ENCODE results near the gene VSIR.

Gene VSIR

DNA sequence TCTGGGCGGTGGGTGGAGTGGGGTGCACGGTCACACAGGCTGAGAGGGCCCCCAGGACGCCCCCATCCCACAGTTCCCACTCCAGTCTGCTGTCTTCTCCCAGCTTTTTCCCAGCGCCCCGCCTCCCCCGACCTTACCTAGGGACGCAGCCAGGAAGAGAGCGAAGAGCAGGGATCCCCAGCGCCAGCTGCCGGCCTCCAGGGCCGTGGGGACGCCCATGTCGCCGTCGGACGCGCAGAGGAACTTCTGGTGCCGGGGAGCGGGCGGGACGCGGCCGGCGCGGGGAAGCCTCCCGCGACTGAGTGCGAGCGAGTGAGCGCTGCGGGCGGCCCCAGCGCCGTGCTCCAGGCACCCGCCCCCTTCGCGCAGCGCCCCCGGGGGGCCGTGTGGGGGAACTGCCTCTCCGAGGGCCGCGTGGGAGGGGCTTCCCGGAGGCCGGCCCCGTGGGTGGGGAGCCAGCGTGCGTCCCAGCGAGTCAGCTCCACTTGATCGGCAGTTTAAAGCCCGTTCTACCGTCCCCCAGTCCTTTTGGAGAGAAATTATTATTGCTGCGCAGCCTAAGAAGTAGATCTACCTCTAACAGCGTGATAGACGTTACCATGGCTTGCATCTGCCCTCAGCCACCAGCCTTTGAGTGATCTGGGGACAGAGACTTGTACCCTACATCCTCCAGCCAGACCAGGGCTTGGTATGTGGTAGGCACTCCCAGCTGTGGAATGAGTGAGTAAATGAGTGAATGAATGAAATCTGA, at the start of gene VSIR:
Gene VSIR (minus strand): TSS at position 300 of the 751 bp plus-strand sequence. CDS start 81 bp downstream, at position 219.
- DNase-seq (ENCODE audit: low read depth in 3 of 3), result peak; percentile 92 to 96 (median 94)

DNA sequence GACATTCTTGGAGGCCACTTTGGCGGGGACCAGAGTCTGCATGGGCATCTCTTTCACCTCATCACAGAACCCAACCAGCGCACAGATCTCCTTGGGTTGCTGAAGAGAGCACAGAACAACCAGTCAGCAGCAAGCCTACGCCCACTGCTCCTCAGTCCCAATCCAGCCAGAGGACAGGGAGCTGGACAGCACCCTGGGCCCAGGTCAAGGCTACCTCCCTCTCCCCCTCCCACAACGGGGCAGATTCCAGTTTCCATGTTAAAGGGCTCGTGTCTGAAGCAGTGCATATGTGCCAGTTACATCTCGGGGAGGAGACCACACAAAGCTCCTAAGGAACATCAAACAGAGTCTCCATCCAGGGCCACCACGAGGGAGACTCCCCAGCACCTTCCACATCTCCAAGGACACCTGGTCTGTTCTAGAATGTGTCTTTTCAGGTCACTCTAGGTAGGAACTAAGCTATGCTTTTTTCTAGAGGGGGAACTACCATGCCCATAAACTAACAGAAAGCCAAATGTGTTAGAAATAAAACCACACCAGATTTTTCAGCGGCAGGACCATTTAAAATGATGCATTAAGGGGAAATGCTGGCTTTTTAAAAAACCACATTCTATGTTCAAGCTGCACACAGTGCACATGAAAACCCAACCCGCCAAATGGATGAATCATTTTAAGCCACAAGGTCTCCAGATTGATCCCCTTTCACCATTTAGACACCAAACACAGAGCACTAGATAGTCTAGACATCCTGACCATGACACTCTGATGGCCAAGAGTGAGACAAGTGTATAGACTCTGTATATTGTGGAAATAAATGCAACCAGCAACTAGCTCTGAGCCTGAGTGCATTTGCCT, 48.8 kb upstream of the VSIR start:
- no peak for DNase-seq (ENCODE audit: low read depth in 3 of 3)

DNA sequence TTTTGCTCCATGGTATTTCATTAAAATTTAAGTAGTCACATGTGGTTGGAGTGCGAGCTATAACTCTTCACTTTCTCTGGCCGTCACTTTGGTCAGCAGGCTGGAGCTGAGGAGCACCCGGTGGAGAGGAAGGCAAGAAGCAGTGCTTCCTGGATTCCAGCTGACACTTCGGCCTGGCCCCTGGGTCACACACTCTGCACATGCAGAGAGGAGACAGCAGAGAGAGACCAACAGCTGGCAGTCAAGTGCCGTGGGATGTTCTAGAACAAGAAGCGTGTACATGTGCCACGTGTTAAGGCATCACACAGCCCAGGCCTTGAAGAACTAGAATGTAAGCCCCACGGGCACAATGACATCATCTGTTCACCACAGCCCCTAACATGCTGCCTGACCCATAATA, 47.6 kb upstream of the VSIR start:
- DNase-seq (ENCODE audit: low read depth in 3 of 3), result no peak

DNA sequence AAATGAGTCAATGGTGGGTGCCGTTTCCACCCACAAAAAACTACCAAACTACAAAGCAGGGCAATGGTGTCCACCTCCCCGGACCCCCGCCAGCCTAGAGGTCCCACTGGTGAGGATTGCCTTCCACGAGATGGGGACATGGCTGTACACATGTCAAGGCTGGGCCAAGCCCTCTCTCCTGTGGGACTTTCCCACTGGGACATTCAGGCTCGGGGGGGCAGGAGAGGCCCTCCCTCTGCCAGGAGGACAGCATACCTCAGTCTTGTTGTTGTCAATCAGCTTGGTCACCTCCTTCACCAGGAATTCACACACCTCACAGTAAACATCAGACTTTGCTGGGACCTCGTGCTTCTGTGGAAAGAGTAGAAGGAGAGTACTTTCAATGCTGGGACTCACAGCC, 46.7 kb upstream of the VSIR start:
- DNase-seq (ENCODE audit: low read depth in 3 of 3), result no peak

DNA sequence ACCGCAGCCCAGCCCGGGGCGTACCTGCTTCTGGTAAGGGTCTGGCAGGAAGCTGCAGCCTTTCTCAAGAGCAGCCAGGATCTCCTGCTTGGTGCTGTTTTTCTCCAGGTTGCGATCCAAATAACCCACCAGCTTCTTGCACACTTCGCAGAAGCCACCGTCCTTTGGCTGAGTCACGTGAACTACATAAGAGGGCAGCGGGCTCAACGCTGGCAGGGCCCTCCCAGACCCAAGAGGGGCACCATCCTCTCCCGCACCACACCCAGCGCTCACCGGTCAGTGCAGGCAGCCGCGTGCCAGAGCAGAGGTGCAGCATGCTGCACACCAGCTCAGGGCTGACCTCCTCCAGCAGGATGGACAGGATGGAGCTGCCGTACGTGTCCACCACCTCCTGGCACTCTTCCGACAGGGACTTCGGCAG, 46.1 kb upstream of the VSIR start:
- DNase-seq (ENCODE audit: low read depth in 3 of 3), result no peak

DNA sequence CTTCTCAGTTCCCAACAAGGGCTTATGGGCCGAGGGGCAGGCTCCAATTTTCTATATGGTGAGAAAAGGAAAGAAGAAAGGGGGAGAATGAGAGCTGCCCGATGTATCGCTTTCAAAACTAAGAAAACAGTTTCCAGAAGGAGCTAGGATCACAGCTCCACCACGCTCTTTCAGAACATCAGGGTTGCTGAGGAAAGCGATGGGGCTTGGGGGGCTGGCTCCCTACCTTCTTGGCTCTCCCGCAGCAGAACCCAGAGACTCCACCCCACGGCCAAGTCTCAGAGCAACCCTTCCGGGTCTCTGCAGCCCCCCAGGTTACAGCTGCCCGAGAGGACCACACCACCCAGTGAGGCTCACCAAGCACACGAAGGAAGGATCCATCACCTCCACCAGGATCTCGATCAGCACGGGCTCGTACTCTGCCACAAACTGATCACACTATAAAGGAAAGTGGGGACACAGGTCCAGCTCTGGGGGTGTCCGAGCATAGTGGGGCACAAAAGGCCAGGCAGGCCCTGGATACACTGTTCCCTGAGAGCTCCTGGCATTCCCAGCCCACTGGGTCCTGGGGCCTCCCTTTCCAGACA, 45.4 kb upstream of the VSIR start:
- no peak for DNase-seq (ENCODE audit: low read depth in 3 of 3)

DNA sequence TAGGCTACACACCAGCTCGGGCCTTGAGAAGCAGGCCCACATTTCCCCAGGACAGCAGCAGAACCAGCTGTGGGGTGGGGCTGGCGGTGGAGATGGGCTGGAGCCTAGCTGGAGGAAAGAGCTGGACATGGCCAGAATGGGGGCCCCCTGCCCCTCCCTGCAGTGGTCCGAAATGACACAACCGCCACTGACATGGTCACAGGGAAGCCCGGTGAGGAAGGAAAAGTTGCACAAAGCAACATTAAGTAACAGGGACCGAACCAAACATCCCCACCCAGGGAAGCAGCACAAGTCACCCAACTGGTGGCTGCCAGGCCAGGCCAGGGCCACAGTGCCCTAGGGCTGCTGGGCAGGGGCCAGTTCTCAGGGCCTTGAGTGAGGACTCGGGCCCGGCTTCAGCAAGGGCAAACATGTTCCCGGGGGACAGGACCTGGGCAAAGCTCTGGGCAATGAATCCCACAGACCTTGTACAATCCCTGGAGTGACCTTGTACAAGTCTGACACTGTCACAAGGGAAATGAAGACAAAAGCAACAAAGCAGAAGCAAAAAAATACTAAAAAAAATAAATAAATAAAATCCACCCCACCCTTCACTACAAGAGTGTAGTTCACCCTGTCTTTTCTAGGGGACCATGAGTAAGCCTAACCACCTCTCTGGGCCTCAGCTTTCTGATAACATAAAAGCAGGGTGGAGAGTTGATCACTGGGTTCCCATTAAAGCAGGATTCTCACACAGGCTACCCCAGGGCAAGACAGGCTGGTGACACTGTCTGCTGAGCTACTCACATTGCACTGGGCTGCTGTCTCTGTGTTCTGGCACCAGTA, 44.7 kb upstream of the VSIR start:
- no peak for DNase-seq (ENCODE audit: low read depth in 3 of 3)

DNA sequence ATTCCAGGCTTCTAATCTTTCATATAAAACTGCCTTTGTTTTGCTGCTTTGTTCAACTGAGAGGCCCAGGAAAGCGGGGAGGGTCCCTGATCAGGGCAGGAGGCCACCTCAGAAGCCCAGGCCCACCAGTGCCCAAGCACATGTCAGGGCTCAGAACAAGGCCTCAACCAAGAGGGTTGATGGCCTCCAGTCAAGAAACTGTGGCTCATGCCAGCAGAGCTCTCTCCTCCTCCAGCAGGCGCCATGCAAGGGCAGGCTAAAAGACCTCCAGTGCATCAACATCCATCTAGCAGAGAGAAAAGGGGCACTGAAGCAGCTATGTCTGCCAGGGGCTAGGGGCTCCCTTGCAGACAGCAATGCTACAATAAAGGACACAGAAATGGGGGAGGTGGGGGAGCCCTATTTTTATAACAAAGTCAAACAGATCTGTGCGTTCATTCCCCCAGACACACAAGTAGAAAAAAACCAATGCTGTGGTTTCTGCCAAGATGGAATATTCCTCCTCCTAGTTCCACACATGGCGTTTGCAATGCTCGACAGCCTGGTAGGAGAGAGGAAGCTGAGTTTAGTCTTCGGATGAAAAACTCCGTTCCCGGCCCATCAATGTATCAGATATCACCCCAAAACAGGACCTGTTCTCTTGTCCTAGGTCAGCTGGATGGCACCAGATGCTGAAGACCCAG, 43.8 kb upstream of the VSIR start:
- DNase-seq (ENCODE audit: low read depth in 3 of 3), result no peak

DNA sequence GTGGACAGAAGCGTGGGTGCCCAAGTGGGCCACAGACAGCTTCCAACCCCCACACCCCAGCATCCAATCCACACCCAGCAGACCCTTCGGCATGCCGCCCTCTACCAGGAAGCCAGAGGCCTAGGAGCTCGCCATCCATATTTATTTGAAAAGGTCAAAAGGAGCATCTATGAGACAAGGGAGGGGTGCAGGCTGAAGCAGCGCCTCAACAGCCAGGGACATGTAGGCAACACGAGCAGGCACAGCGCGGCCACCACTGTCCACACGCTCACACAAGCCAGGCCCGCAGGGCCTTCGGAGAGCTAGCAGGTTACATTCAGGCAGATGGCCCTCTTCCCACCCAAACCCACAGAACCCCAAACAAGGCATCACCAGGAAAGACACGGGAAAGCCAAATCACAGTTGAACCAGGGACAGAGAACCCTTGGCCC, 43.1 kb upstream of the VSIR start:
- DNase-seq (ENCODE audit: low read depth in 3 of 3), result no peak

DNA sequence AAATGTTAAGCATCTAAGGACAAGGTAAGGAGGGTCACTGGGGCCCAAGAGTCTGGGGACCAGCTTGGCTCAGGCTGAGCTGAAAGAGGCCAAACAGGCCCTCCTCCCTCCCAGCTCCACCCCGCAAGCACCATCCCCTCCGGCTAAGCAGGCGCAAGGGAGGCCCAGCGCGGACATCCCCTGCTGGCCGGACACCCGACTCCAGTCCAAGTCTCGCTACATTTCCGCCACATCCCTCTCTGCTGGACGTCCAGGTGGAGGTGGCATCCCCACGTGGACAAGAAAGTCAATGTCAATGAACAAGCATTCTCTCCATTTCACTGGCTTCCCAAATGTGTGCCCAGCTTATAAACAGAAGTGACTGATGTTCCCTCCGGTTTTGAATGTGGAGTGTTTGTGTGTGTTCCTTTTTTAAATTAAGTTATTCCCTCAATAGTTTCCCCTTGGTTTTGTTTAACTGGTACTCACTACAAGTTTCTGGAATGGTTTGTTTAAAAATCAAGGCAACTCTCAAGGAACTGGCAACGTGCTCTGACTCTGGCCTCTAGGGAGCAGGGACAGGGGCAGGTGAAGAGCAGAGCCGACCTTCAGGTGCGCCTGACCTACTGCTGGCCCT, 42.3 kb upstream of the VSIR start:
- no peak for DNase-seq (ENCODE audit: low read depth in 3 of 3)

DNA sequence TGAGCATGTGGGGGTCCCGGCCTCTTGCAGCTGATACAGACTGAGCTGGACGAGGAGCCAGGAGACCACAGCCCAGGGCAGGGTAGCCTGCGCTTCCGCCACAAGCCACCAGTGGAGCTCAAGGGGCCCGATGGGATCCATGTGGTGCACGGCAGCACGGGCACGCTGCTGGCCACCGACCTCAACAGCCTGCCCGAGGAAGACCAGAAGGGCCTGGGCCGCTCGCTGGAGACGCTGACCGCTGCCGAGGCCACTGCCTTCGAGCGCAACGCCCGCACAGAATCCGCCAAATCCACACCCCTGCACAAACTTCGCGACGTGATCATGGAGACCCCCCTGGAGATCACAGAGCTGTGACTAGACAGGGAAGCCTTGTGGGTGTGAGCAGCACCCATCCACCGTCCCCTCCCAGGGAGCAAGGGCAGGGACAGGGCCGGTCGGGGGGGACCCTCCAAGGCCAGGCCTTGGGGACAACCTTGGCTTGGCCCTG, 41.6 kb upstream of the VSIR start:
- DNase-seq (ENCODE audit: low read depth in 3 of 3), result no peak

DNA sequence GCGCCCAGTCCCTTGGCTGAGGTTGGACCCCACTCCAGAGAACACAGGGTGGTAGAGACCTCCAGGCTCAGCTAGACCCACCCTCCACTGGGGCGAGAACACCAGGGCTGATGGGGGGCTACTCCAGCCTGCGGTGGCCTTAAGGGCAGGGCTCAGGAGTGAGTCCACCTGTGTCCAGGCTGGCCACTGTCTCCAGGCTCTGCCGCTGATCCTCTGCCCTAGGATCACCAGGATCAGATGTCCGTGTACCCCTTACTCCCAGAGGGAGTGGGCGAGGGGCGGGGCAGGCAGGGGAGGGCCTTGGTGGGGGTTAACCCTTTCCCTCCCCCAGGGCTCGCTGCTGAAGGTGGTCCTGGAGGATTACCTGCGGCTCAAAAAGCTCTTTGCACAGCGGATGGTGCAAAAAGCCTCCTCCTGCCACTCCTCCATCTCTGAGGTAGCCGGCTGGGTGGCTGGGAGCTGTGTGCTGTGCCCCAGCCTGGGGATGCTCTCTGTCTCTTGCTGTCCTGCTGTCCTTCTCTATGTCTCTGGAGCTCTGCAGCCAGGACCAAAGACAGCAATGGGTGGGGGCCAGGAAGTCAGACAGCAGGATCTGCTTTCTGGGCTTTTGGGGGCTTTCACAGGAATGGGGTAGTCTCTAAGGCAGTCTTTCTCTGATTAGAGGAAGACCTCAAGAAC, 39.7 kb upstream of the VSIR start:
- no peak for DNase-seq (ENCODE audit: low read depth in 3 of 3)

DNA sequence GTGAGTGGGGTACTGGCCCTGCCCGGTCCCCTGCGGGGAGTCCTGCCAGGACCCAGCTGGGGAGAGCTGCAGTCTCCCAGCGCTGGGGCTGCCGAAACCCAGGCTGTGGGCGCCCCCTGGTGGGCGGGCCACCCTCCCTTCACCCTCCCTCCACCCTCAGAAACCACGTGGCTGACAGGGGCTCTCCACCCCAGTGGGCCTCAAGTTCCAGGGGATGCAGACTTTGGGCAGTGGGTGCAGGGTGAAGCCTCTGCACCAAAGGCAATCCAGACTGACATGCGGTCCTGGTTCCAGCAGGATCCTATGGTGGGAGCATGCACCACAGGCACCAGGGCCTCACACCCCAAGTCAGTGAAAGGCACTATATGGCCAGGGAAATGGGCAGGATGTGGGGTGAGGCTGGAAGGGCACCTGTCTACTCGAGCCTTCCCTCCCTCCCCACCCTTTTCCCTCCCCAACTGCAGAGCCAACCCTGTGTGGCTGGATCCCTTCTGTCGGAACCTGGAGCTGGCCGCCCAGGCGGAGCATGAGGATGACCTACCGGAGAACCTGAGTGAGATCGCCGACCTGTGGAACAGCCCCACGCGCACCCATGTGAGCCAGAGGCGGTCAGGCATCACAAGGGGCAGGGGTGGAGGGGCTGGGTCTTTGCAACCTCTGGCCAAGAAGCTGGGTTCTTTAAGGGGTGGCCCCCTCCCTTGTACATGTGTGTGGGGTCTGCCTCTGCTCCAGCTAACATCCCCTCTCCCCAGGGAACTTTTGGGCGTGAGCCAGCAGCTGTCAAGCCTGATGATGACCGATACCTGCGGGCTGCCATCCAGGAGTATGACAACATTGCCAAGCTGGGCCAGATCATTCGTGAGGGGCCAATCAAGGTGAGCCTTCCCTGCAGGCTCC, 38.9 kb upstream of the VSIR start:
- peak; percentile 55 to 73 (median 57) for DNase-seq (ENCODE audit: low read depth in 3 of 3)

DNA sequence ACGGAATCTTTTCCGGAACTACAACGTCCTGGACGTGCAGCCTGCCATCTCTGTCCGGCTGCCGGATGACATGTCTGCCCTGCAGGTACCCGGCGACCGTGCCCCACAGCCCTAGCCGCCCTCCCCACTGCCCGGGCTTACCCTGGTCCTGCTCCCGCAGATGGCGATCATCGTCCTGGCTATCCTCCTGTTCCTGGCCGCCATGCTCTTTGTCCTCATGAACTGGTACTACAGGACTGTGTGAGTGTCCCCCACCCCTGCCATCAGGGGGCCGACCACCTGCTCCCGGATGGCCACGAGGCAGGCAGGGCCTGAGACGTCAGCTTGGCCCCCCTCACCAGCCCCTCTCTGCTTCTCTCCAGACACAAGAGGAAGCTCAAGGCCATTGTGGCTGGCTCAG, 38.0 kb upstream of the VSIR start:
- no peak for DNase-seq (ENCODE audit: low read depth in 3 of 3)

DNA sequence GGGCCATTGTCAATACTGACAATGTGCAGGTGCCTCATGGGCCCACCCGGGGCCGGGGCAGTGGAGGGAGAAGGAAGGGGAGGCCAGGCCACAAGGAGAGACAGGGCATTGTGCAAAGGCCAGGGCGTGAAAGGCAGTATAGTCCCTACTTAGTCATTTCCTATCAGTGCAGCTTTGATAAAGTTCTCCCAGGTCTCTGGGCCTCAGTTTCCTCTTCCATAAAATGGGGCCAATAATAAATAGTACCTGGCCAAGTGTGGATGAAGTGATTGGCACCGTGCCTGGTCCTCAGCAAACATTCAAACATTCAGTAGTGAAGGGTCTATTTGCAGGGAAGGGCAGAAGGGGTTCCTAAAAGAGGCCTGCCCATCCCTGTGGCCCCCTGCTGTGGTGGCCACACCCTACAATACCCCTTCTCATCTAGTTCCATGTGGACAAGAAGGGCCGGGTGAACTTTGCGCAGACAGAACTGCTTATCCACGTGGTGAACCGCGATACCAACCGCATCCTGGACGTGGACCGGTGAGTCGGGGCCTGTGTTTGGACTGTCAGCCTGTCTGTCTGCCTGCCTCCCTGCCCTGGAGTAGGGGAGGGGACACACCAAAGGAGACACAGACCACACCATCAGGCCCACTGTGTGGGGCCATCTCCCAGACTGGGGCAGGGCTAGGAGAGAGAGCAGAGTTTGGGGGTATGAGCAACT, 36.9 kb upstream of the VSIR start:
- no peak for DNase-seq (ENCODE audit: low read depth in 3 of 3)

DNA sequence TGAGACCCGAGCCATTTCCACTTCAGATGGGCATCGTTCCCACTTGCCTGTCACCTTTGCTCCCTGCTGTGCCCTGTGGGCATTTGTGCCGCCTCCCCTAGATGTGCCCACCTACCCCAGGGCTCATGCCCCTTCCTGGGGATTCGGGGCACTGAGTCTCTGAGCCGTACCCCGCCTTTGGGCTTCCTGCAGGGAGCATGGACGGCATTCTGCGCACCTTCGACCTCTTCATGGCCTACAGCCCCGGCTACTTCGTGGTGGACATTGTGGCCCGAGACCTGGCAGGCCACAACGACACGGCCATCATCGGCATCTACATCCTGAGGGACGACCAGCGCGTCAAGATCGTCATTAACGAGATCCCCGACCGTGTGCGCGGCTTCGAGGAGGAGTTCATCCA, 36.3 kb upstream of the VSIR start:
- no peak for DNase-seq (ENCODE audit: low read depth in 3 of 3)

DNA sequence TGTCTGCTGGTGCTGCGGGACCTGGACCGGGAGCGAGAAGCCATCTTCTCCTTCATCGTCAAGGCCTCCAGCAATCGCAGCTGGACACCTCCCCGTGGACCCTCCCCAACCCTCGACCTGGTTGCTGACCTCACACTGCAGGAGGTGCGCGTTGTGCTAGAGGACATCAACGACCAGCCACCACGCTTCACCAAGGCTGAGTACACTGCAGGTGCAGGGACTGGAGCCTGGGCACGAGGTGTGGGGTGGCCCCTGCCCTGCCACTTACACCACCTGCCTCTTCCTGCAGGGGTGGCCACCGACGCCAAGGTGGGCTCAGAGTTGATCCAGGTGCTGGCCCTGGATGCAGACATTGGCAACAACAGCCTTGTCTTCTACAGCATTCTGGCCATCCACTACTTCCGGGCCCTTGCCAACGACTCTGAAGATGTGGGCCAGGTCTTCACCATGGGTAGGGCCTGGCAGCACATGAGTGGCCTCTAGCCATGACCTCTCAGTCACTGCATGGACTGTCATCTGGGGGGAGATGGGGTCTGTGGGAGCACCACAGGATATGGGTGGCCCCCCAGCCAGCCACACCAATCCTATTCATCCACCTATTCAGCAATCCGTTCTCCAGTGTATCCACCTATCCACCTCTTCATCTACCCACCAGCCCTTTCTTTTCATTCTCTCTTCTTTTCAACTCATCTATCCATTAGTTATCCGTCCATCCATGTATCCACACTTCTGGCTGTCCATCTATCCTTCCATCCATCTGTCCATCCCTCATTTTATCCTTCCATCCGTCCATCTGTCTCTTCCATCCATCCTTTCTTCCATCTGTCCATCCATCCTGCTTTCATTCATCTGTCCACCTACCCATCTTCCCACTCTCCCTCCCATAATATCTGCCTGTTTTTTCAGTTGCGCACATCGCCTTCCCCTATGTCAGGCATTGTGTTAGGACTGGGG, 34.5 kb upstream of the VSIR start:
- no peak for DNase-seq (ENCODE audit: low read depth in 3 of 3)

Data from stimulated activated CD4-positive, alpha-beta T cell treated with anti-CD3 and anti-CD28 coated beads, TNF-alpha, amount 100 ng/mL, for 48 hours (primary cell).